Liver (tissue), 9 donors: ENCODE measurements around the gene MOV10. TPM values are rescaled to one million over a fixed set of nuclear protein-coding genes. Genes with fewer than 3 reads are reported as not detected.

Experiments used
- DNase-seq: peaks from one replicate; pipeline ENCODE4 v3.0.0-alpha.2; 2017; ENCODE audit warnings: low spot score
- H3K27ac ChIP-seq, 2 donors: one replicate each; pipeline ENCODE4 v1.7.0; 2013; ENCODE audit warnings: inconsistent platforms in 2 of 2, low read length in 2 of 2, control low read depth in 1 of 2, low read depth in 1 of 2, mild to moderate bottlenecking in 1 of 2
- H3K27me3 ChIP-seq, 4 donors: one replicate each; pipeline versions ENCODE4 v1.6.1 to v1.7.0; 2013; ENCODE audit warnings: low read length in 3 of 4, inconsistent platforms in 1 of 4, mild to moderate bottlenecking in 1 of 4, moderate library complexity in 1 of 4; ENCODE audit not compliant: control insufficient read depth in 4 of 4, insufficient read depth in 4 of 4
- H3K36me3 ChIP-seq, 4 donors: one replicate each; pipeline versions ENCODE4 v1.6.1 to v1.7.0; 2013; ENCODE audit warnings: low read length in 3 of 4, mild to moderate bottlenecking in 3 of 4, low read depth in 1 of 4, moderate library complexity in 1 of 4; ENCODE audit not compliant: control insufficient read depth in 4 of 4, insufficient read depth in 3 of 4
- H3K4me1 ChIP-seq, 4 donors: one replicate each; pipeline versions ENCODE4 v1.6.1 to v1.7.0; 2013; ENCODE audit warnings: low read length in 3 of 4, mild to moderate bottlenecking in 3 of 4, moderate library complexity in 1 of 4; ENCODE audit not compliant: control insufficient read depth in 4 of 4, insufficient read depth in 4 of 4
- H3K4me3 ChIP-seq, 3 donors: one replicate each; pipeline versions ENCODE4 v1.6.1 to v1.7.0; 2013; ENCODE audit warnings: low read length in 3 of 3, control low read depth in 1 of 3, low read depth in 1 of 3, mild to moderate bottlenecking in 1 of 3
- H3K9ac ChIP-seq, 2 donors: one replicate each; pipeline ENCODE4 v1.7.0; 2013; ENCODE audit warnings: low read length in 2 of 2, mild to moderate bottlenecking in 2 of 2, moderate library complexity in 2 of 2, control low read depth in 1 of 2, low read depth in 1 of 2
- H3K9me3 ChIP-seq, 4 donors: one replicate each; pipeline versions ENCODE4 v1.6.1 to v1.7.0; 2013; ENCODE audit warnings: low read length in 3 of 4; ENCODE audit not compliant: control insufficient read depth in 4 of 4
- CTCF ChIP-seq: fragments of 150-350 bp; IDR thresholded peaks from 2 replicates; pipeline ENCODE4 v1.5.1; 2017; ENCODE audit warnings: improper control_type of control experiment, low read depth, low read length; ENCODE audit not compliant: missing input control
- EGR1 ChIP-seq, 2 donors: IDR thresholded peaks; 2 replicates each; pipeline ENCODE4 v1.6.1; 2016 to 2018; ENCODE audit warnings: antibody characterized with exemption in 2 of 2, low read depth in 2 of 2
- FOXA2 ChIP-seq: IDR thresholded peaks from 2 replicates; pipeline ENCODE4 v1.6.1; 2016; ENCODE audit warnings: antibody characterized with exemption
- GABPA ChIP-seq, 2 donors: IDR thresholded peaks in 1 of 2; conservative IDR thresholded peaks in 1 of 2; 2 replicates each; pipeline ENCODE4 v1.6.1; 2016; ENCODE audit warnings: antibody characterized with exemption in 2 of 2, mild to moderate bottlenecking in 1 of 2, moderate library complexity in 1 of 2
- HNF4A ChIP-seq, 2 donors: conservative IDR thresholded peaks; 2 replicates each; pipeline ENCODE4 v1.6.1; 2016; ENCODE audit warnings: antibody characterized with exemption in 2 of 2, mild to moderate bottlenecking in 2 of 2
- HNF4G ChIP-seq: IDR thresholded peaks from 2 replicates; pipeline ENCODE4 v1.6.1; 2016; ENCODE audit warnings: antibody characterized with exemption
- MAX ChIP-seq: IDR thresholded peaks from 2 replicates; pipeline ENCODE4 v1.6.1; 2016; ENCODE audit warnings: antibody characterized with exemption
- RAD21 ChIP-seq, 2 donors: IDR thresholded peaks; 2 replicates each; pipeline ENCODE4 v1.6.1; 2016; ENCODE audit warnings: antibody characterized with exemption in 2 of 2, mild to moderate bottlenecking in 2 of 2
- REST ChIP-seq: IDR thresholded peaks from 2 replicates; pipeline ENCODE4 v1.6.1; 2016; ENCODE audit warnings: antibody characterized with exemption, mild to moderate bottlenecking
- RXRA ChIP-seq, 2 donors: IDR thresholded peaks; 2 replicates each; pipeline ENCODE4 v1.6.1; 2017 to 2018; ENCODE audit warnings: antibody characterized with exemption in 2 of 2, mild to moderate bottlenecking in 1 of 2
- YY1 ChIP-seq: IDR thresholded peaks from 2 replicates; pipeline ENCODE4 v1.6.1; 2016; ENCODE audit warnings: antibody characterized with exemption, mild to moderate bottlenecking
- ZBTB33 ChIP-seq: IDR thresholded peaks from 2 replicates; pipeline ENCODE4 v1.6.1; 2016; ENCODE audit warnings: antibody characterized with exemption
- WGBS: extraction: QIAGEN DNeasy Blood & Tissue Kit; methylation state at CpG from one replicate; pipeline ENCODE4 v1.1.7; 2013; 5-methylcytosine and 5-hydroxymethylcytosine counted together
- polyA plus RNA-seq, 2 donors: library from polyadenylated mRNA; stranded (reverse) in 1 of 2; unstranded in 1 of 2; fragments of 200-250 nt in 1 of 2; fragments of >200 nt in 1 of 2; fragmentation: Nextera tagmentation in 1 of 2; extraction: Ambion mirVana in 1 of 2; gene quantifications; one replicate each; pipeline versions ENCODE4 v1.2.1 to v1.2.3, GENCODE V29; 2013 to 2015
- total RNA-seq, 2 donors: library from RNA; depleted of rRNA; stranded (reverse); fragments of >200 nt; gene quantifications; one replicate each; pipeline ENCODE4 v1.2.3, GENCODE V29; 2014
- donor health status: healthy.
- donor health status: healthy.
- donor health status: healthy.
- donor health status: healthy.
- donor health status: healthy.

The MOV10 gene
- total and polyA plus RNA-seq, 4 donors = 32.0 to 36.8 (median 33.7) TPM

- Histone ChIP-seq H3K9ac (no peak overlapping the region), H3K36me3 (no peaks in the 10 kb centered on the region), H3K9me3 (no peaks in the 10 kb centered on the region), H3K4me1 (peaks cover 11 to 30% (median 17%) of the 10 kb centered on the region in 4 donors), H3K4me3 (peak overlapping the region in 1 of 3 donors; percentile 22), H3K27me3 (peaks cover 0 to 3% (median 0%) of the 10 kb centered on the region in 4 donors), H3K27ac (no peak overlapping the region)
- TF ChIP-seq CTCF = peak; percentile 66
- no peak for TF ChIP-seq RXRA (IDR thresholded peaks at IDR 0.05)
- peak; percentile 60 to 77 for TF ChIP-seq RAD21 (IDR thresholded peaks at IDR 0.05)
- peak; percentile 75 for DNase-seq
- WGBS = 18% methylated on average over 44 of the region's 44 CpGs
Observed at GRCh38 chr1:112718691-112719418, 44.4 kb downstream of the MOV10 start.

GRCh38 chr1:112719706-112720105 lies 45.2 kb downstream of the MOV10 start:
- Histone ChIP-seq H3K36me3 (no peaks in the 10 kb centered on the region), H3K4me3 (no peak overlapping the region), H3K9ac (no peak overlapping the region), H3K9me3 (no peaks in the 10 kb centered on the region), H3K27ac (no peak overlapping the region), H3K4me1 (peaks cover 9 to 21% (median 11%) of the 10 kb centered on the region in 4 donors), H3K27me3 (peaks cover 0 to 3% (median 0%) of the 10 kb centered on the region in 4 donors)
- no peak for DNase-seq
- no peak for TF ChIP-seq RXRA (IDR thresholded peaks at IDR 0.05)
- no peak for TF ChIP-seq YY1
- no peak for TF ChIP-seq ZBTB33
- TF ChIP-seq MAX = no peak
- no peak for TF ChIP-seq HNF4A (conservative IDR thresholded peaks at IDR 0.05)
- no peak for TF ChIP-seq EGR1 (IDR thresholded peaks at IDR 0.05; ENCODE audit: low read depth in 2 of 2)
- no peak for TF ChIP-seq REST
- no peak for TF ChIP-seq FOXA2
- TF ChIP-seq GABPA (IDR thresholded peaks at IDR 0.05 in 1 of 2, conservative IDR thresholded peaks at IDR 0.05 in 1 of 2) = no peak
- no peak for TF ChIP-seq HNF4G
- TF ChIP-seq CTCF = no peak
- 92% methylated on average over 2 of the region's 2 CpGs for WGBS
